Cerebellar cortex (tissue), 1 donor: ENCODE data around the gene OR5D13.

Source experiments
- DNase-seq: peaks from one replicate; pipeline ENCODE4 v3.0.0-alpha.2; 2015; ENCODE audit warnings: low spot score

OR5D13 gene, protein sequence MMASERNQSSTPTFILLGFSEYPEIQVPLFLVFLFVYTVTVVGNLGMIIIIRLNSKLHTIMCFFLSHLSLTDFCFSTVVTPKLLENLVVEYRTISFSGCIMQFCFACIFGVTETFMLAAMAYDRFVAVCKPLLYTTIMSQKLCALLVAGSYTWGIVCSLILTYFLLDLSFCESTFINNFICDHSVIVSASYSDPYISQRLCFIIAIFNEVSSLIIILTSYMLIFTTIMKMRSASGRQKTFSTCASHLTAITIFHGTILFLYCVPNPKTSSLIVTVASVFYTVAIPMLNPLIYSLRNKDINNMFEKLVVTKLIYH

DNA sequence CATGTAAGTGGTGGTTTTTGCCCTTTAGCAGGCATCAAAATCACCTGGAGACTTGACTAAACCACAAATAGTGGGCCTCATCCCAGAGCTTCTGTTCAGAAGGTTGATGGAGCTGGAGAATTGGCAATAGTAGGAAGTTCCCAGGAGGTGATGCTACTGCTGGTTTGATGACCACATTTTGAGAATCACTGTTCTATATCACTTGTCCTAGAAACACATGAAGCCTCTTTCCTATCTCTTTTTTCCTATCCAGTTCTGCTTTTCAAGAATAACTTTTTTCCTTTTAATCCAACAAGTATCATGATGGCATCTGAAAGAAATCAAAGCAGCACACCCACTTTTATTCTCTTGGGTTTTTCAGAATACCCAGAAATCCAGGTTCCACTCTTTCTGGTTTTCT, at the start of gene OR5D13:
Gene OR5D13 (plus strand): TSS at position 301 of the 400 bp plus-strand sequence. CDS start 0 bp downstream, at position 301.
- DNase-seq: no peak

DNA sequence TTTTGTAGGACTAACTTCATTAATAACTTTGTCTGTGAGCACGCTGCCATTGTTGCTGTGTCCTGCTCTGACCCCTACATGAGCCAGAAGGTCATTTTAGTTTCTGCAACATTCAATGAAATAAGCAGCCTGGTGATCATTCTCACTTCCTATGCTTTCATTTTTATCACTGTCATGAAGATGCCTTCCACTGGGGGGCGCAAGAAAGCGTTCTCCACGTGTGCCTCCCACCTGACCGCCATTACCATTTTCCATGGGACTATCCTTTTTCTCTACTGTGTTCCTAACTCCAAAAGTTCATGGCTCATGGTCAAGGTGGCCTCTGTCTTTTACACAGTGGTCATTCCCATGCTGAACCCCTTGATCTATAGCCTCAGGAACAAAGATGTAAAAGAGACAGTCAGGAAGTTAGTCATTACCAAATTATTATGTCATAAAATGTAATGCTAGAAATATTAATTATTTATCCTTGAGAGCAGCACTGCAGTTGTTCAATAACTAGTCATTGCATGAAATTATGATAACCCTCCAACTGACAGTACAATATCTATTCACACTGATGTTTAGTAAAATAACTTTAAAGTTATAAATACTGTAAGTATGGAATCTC, 46.4 kb upstream of the OR5D13 start:
- no peak for DNase-seq

DNA sequence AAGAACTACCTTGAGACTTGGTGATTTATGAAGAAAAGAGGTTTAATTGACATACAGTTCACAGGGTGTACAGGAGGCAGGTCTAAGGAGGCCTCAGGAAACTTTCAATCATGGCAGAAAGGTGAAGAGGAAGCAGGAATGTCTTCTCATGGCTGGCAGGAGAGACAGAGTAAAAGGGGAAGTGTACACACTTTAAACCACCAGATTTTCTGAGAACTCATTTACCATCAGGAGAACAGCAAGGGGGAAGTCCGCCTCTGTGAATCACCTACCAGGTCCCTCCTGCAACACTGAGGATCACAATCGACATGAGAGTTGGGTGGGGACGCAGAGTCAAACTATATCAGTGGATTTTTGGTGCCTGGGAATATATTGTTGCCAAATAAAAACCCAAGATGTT, 40.3 kb upstream of the OR5D13 start:
- no peak for DNase-seq

DNA sequence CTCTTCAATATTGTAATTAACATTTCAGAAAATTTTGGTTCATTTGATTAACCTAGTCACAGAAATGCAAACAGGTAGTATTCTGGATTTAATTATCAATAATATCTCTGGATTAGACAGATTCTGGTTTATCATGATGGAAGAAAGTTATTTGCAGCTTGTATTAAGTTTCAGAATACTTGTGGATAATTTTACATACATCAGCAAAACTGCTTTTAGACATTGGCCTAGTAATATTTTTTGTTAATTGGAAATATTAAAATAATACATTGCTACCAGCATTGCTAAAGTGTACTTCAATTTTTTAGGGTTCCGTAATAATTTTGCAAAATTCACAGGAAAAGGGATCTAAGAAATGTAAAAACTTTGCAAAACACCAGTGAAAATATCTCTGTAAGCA, 18.4 kb downstream of the OR5D13 start:
- no peak for DNase-seq

DNA sequence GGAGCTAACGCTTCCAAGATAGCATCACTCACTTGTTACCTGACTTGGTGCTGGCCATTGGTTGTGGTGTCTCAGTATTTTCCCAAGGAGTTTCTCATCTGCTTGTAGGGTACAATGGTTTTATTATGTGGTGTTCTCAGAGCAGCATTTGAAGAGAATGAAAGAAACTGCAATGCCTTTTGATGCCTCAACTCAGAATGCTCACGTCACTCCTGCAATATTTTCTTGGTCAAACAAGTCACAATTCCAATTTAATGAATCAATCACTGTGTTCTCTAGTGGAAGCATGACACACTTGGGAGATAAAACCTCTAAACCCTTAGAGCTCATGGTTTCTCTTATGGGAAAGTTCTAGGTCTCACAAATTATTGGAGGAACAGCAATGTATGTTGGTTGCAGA, 20.1 kb downstream of the OR5D13 start:
- DNase-seq: no peak

DNA sequence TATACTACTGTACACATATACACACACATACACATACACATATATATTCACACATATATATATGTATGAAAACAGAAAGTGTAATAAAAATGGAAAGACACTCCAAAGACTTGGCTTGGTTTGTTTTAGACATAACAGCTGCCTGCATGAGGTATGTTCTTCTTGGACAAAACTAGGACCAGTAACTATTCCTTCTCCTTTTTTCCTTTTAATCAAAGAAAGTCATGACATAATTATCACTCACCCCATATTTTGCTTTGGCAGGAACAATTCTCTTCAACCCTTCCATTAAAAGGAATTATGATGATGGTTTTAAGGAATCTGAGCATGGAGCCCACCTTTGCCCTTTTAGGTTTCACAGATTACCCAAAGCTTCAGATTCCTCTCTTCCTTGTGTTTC, 22.0 kb downstream of the OR5D13 start, which contains the start of gene OR5D14:
Gene OR5D14 (plus strand): TSS at position 301 of the 400 bp plus-strand sequence. CDS start 0 bp downstream, at position 301.
- no peak for DNase-seq

DNA sequence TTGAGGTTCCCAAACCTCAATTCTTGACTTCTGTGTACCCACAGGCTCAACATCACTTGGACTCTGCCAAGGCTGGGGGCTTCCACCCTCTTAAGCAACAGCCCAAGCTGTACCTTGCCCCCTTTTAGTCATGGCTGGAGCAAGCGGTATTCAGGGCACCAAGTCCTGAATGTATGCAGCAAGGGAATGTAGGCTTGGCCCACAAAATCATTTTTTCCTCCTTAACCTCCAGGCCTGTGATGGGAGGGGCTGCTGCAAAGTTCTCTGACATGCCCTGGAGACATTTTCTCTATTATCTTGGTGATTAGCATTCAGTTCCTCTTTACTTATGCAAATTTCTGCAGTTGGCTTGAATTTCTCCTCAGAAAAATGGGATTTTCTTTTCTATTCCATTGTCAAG, 33.0 kb downstream of the OR5D13 start:
- DNase-seq: no peak

DNA sequence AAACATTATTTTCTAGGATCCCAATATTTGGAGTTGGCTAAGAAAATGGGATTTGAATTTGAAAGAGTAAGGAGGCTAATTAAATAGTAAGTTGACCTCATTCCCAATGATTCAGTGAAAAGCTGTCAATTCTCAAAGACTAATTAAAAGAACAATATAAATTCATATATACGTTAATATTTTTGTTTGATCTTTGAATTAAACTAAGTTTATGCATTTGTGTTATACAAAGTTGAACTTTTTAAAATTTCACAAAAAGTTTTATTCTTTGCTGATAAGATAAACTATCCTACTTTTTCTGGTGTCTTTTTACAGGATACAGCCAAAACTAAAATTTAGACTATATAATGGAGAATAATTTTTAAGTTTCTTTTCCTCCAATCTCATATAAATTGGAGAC, 37.8 kb downstream of the OR5D13 start, which contains the start of gene OR5L1:
Gene OR5L1 (plus strand): TSS at position 301 of the 400 bp plus-strand sequence. CDS start 100 bp downstream, outside the sequence.
- no peak for DNase-seq

DNA sequence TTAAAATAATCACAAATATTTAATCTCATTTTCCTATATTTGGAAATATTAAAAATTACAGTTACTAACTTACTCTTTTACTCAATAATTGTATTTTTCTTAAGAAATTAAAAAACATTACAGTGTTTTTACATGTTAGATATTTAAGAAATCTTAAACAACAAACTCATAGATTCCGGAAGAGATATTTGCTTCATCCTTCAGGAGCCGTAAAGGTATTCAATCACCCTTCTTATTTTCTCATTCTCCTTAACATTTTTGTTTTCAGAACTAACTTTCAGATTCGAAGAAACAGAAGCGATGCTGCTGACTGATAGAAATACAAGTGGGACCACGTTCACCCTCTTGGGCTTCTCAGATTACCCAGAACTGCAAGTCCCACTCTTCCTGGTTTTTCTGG, 46.1 kb downstream of the OR5D13 start, which contains the start of gene OR5D18:
Gene OR5D18 (plus strand): TSS at position 301 of the 400 bp plus-strand sequence. CDS start 0 bp downstream, at position 301.
- no peak for DNase-seq
